ENCODE data around the gene GALK1.

Gene GALK1

DNA sequence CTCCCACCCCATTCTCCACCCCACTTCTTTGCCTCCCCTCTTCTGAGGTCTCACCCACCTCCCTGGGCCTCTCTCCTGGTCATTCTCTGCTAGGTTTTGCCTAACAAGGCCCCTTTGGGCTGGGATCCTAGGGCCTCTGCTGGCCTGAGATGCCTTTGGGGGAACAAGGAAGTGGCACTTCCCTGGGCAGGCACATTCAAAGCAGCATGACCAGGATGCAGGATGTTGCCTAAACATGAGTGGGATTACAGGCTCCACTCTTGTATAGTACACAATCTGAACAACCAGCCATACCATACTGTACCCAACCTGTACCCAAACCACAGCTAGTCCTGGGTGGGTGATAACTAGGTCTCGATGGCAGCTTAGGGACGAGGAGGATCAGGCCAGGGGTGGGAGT, 9.0 kb downstream of the GALK1 start:
- Histone ChIP-seq H3K27me3 (replicated peaks; ENCODE audit: insufficient read depth, low read length) (no peaks in the 10 kb centered on the region), H4K20me1 (ENCODE audit: insufficient read depth, low read length) (no peaks in the 10 kb centered on the region), H2AFZ (ENCODE audit: low read length) (no peak overlapping the region), H3K27ac (ENCODE audit: low read length) (no peak overlapping the region), H3K9me3 (replicated peaks; ENCODE audit: insufficient read depth, low read length) (no peaks in the 10 kb centered on the region), H3F3A (ENCODE audit: insufficient read depth, low read length) (no peaks in the 10 kb centered on the region), H3K36me3 (replicated peaks; ENCODE audit: insufficient read depth, low read length) (no peaks in the 10 kb centered on the region), H3K4me2 (ENCODE audit: low read depth, low read length) (no peak overlapping the region), H3K9ac (ENCODE audit: low read length) (no peak overlapping the region), H3K79me2 (ENCODE audit: low read length) (no peaks in the 10 kb centered on the region), H3K9me2 (replicated peaks; ENCODE audit: insufficient read depth, low read length) (no peaks in the 10 kb centered on the region), H3K4me1 (ENCODE audit: low read length) (peaks cover 6% of the 10 kb centered on the region), H3K4me3 (ENCODE audit: low read length) (no peak overlapping the region)
- no peak for DNase-seq
- TF ChIP-seq CTCF (IDR thresholded peaks at IDR 0.05; ENCODE audit: low read length) = no peak
- no peak for TF ChIP-seq EZH2 (optimal IDR thresholded peaks at IDR 0.05; ENCODE audit: low read depth, low read length)
- no peak for TF ChIP-seq EZH2phosphoT487 (IDR thresholded peaks at IDR 0.05; ENCODE audit: low read length)

GRCh38 chr17:75755205-75755901, 9.6 kb downstream of the GALK1 start:
- DNase-seq = no peak
- no peaks in the 10 kb centered on the region for H3K9me2 ChIP-seq (replicated peaks; ENCODE audit: insufficient read depth, low read length)
- no peak overlapping the region for H3K4me3 ChIP-seq (ENCODE audit: low read length)
- no peaks in the 10 kb centered on the region for H4K20me1 ChIP-seq (ENCODE audit: insufficient read depth, low read length)
- H3K36me3 ChIP-seq (replicated peaks; ENCODE audit: insufficient read depth, low read length) = no peaks in the 10 kb centered on the region
- H3F3A ChIP-seq (ENCODE audit: insufficient read depth, low read length) = no peaks in the 10 kb centered on the region
- no peak overlapping the region for H3K4me2 ChIP-seq (ENCODE audit: low read depth, low read length)
- no peaks in the 10 kb centered on the region for H3K79me2 ChIP-seq (ENCODE audit: low read length)
- H3K27me3 ChIP-seq (replicated peaks; ENCODE audit: insufficient read depth, low read length) = no peaks in the 10 kb centered on the region
- no peak overlapping the region for H2AFZ ChIP-seq (ENCODE audit: low read length)
- H3K27ac ChIP-seq (ENCODE audit: low read length) = no peak overlapping the region
- no peaks in the 10 kb centered on the region for H3K9me3 ChIP-seq (replicated peaks; ENCODE audit: insufficient read depth, low read length)
- H3K9ac ChIP-seq (ENCODE audit: low read length) = no peak overlapping the region
- TF ChIP-seq EZH2phosphoT487 (IDR thresholded peaks at IDR 0.05; ENCODE audit: low read length) (no peak), CTCF (IDR thresholded peaks at IDR 0.05; ENCODE audit: low read length) (no peak), EZH2 (optimal IDR thresholded peaks at IDR 0.05; ENCODE audit: low read depth, low read length) (no peak)
- H3K4me1 ChIP-seq (ENCODE audit: low read length) = peaks cover 6% of the 10 kb centered on the region

DNA sequence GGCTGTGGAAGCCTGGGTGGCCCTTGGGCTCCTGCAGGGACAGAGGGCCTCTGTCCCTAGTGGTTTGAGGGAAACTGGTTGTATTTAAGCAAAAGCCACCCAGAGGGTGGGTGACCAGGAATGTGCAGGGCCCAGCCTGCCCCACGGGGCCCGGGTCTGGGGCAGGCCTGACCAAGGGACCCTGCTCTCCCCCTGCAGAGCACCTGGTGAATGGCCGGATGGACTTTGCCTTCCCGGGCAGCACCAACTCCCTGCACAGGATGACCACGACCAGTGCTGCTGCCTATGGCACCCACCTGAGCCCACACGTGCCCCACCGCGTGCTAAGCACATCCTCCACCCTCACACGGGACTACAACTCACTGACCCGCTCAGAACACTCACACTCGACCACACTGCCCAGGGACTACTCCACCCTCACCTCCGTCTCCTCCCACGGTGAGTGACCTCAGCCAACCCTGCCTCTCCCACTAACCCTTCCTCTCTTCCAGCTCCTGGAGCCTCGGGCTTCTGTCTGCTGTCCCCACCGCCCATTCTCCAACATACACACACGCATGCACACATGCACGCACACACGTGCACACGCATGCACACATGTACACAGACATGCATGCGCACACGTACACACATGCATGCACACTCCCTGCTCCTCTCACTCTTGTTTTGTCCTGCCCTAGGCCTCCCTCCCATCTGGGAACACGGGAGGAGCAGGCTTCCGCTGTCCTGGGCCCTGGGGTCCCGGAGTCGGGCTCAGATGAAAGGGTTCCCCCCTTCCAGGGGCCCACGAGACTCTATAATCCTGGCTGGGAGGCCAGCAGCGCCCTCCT, 10.4 kb downstream of the GALK1 start:
- Histone ChIP-seq H4K20me1 (ENCODE audit: insufficient read depth, low read length) (no peaks in the 10 kb centered on the region), H3K4me2 (ENCODE audit: low read depth, low read length) (peak overlapping the region; percentile 86), H2AFZ (ENCODE audit: low read length) (peak overlapping the region; percentile 75), H3K4me3 (ENCODE audit: low read length) (0 out of 2 replicates have a peak overlapping the region, but pooled peaks have one; percentile 20), H3K79me2 (ENCODE audit: low read length) (no peaks in the 10 kb centered on the region), H3K36me3 (replicated peaks; ENCODE audit: insufficient read depth, low read length) (no peaks in the 10 kb centered on the region), H3K9ac (ENCODE audit: low read length) (peak overlapping the region; percentile 83), H3K9me3 (replicated peaks; ENCODE audit: insufficient read depth, low read length) (no peaks in the 10 kb centered on the region), H3K9me2 (replicated peaks; ENCODE audit: insufficient read depth, low read length) (no peaks in the 10 kb centered on the region), H3K27ac (ENCODE audit: low read length) (no peak overlapping the region), H3F3A (ENCODE audit: insufficient read depth, low read length) (no peaks in the 10 kb centered on the region), H3K4me1 (ENCODE audit: low read length) (peaks cover 6% of the 10 kb centered on the region), H3K27me3 (replicated peaks; ENCODE audit: insufficient read depth, low read length) (no peaks in the 10 kb centered on the region)
- TF ChIP-seq EZH2 (optimal IDR thresholded peaks at IDR 0.05; ENCODE audit: low read depth, low read length) (no peak), EZH2phosphoT487 (IDR thresholded peaks at IDR 0.05; ENCODE audit: low read length) (no peak), CTCF (IDR thresholded peaks at IDR 0.05; ENCODE audit: low read length) (no peak)
- DNase-seq = no peak
